Type B pancreatic cell (in vitro differentiated cells): ENCODE measurements around the gene AMBRA1. TPM values are rescaled to one million over a fixed set of nuclear protein-coding genes. Genes with fewer than 3 reads are reported as not detected.

Source experiments
- DNase-seq: peaks from one replicate; pipeline ENCODE4 v3.0.0; 2021; ENCODE audit warnings: mixed read lengths; ENCODE audit not compliant: unreplicated experiment; ENCODE audit errors: extremely low spot score
- H3K27ac Mint-ChIP-seq: 2 replicates; pipeline ENCODE4 v1.8.0; 2021; ENCODE audit warnings: mild to moderate bottlenecking, mixed read lengths
- H3K27me3 Mint-ChIP-seq: 2 replicates; pipeline ENCODE4 v1.8.0; 2021; ENCODE audit warnings: mixed read lengths
- H3K36me3 Mint-ChIP-seq: 2 replicates; pipeline ENCODE4 v1.8.0; 2021; ENCODE audit warnings: mixed read lengths
- H3K4me1 Mint-ChIP-seq: one replicate; pipeline ENCODE4 v1.8.0; 2021; ENCODE audit warnings: mixed read lengths; ENCODE audit not compliant: unreplicated experiment
- H3K4me3 Mint-ChIP-seq: 2 replicates; pipeline ENCODE4 v1.8.0; 2021; ENCODE audit warnings: mild to moderate bottlenecking, mixed read lengths
- H3K9me3 Mint-ChIP-seq: 2 replicates; pipeline ENCODE4 v1.8.0; 2021; ENCODE audit warnings: mixed read lengths
- CTCF ChIP-seq: fragments of 200-600 bp; sonication (generic); conservative IDR thresholded peaks from 2 replicates; pipeline ENCODE4 v1.5.0; 2021; ENCODE audit warnings: antibody characterized with exemption, mild to moderate bottlenecking
- total RNA-seq: library from RNA; stranded (reverse); gene quantifications from 2 replicates; pipeline ENCODE4 v1.2.1, GENCODE V29; 2021; ENCODE audit warnings: low replicate concordance

AMBRA1 gene
- total RNA-seq, 1 donor from 2014 or later: 38.8 TPM

GRCh38 chr11:46554213-46555147 is 39.3 kb downstream of the AMBRA1 start:
- no peak for DNase-seq
- H3K36me3 Mint-ChIP-seq: no peaks in the 10 kb centered on the region
- peaks cover 25% of the 10 kb centered on the region for H3K4me1 Mint-ChIP-seq
- no peaks in the 10 kb centered on the region for H3K9me3 Mint-ChIP-seq
- H3K4me3 Mint-ChIP-seq: peak overlapping the region; percentile 51
- no peak for TF ChIP-seq CTCF
- peak overlapping the region; percentile 84 for H3K27ac Mint-ChIP-seq
- no peaks in the 10 kb centered on the region for H3K27me3 Mint-ChIP-seq

- Mint-ChIP-seq H3K27me3 (no peaks in the 10 kb centered on the region), H3K4me1 (peaks cover 25% of the 10 kb centered on the region), H3K9me3 (no peaks in the 10 kb centered on the region), H3K36me3 (no peaks in the 10 kb centered on the region), H3K27ac (peak overlapping the region; percentile 84), H3K4me3 (peak overlapping the region; percentile 8)
- DNase-seq: no peak
- TF ChIP-seq CTCF: no peak
Measured at GRCh38 chr11:46553814-46554212, 40.0 kb downstream of the AMBRA1 start.

GRCh38 chr11:46551261-46551660 is 42.6 kb downstream of the AMBRA1 start:
- no peaks in the 10 kb centered on the region for H3K27me3 Mint-ChIP-seq
- TF ChIP-seq CTCF: no peak
- DNase-seq: no peak
- H3K27ac Mint-ChIP-seq: no peak overlapping the region
- H3K4me1 Mint-ChIP-seq: peaks cover 18% of the 10 kb centered on the region
- peaks cover 4% of the 10 kb centered on the region for H3K36me3 Mint-ChIP-seq
- no peak overlapping the region for H3K4me3 Mint-ChIP-seq
- H3K9me3 Mint-ChIP-seq: no peaks in the 10 kb centered on the region

- H3K27ac Mint-ChIP-seq: no peak overlapping the region
- DNase-seq: no peak
- no peaks in the 10 kb centered on the region for H3K27me3 Mint-ChIP-seq
- TF ChIP-seq CTCF: no peak
- H3K4me1 Mint-ChIP-seq: no peaks in the 10 kb centered on the region
- H3K4me3 Mint-ChIP-seq: no peak overlapping the region
- peaks cover 12% of the 10 kb centered on the region for H3K36me3 Mint-ChIP-seq
- no peaks in the 10 kb centered on the region for H3K9me3 Mint-ChIP-seq
Measured at GRCh38 chr11:46547579-46547978, 46.2 kb downstream of the AMBRA1 start.

GRCh38 chr11:46543564-46543963 is 50.3 kb downstream of the AMBRA1 start:
- Mint-ChIP-seq H3K27ac (no peak overlapping the region), H3K9me3 (no peaks in the 10 kb centered on the region), H3K4me1 (no peaks in the 10 kb centered on the region), H3K36me3 (peaks cover 15% of the 10 kb centered on the region), H3K27me3 (no peaks in the 10 kb centered on the region), H3K4me3 (no peak overlapping the region)
- no peak for TF ChIP-seq CTCF
- DNase-seq: no peak
